OCI-M2 (cell line): Measurements from ENCODE around the gene SUGCT.
"Not testable (repeated sequence)": the region's sequence is repeated elsewhere in the genome, so short reads cannot be mapped to it uniquely, and the experiment has no call there.

Experiments
- DNase-seq: peaks from one replicate; lab custom pipeline; 2025; ENCODE audit not compliant: unreplicated experiment; lab: John Stamatoyannopoulos, UW

SUGCT gene

DNA sequence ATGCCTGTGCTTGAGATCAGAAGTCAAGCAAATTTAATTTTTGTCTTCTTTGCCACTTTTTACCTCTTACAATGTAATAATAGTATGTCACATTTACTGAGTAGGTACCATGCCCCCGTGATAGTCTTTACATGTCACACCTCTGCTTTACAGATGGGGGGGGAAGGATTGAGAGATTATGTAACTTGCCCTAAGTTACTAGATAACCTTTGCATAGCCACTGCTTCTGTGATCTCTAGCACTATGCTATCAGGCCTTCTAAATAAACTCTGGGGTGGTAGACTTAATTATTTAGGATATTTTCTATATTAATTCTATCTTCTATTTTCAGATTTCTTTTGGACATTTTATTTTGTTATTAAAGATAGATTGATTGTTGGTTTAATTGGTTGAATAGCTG is 514.4 kb downstream of the SUGCT start:
- DNase-seq, result no peak

DNA sequence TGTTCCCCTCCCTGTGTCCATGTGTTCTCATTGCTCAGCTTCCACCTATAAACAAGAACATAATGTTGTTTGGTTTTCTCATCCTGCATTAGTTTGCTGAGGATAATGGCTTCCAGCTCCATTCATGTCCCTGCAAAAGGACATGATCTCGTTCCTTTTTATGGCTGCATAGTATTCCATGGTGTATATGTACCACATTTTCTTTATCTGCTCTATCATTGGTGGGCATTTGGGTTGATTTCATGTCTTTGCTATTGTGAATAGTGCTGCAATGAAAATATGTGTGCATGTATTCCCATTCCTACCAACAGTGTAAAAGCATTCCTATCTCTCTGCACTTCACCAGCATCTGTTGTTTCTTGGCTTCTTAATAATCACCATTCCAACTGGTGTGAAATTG is 516.1 kb downstream of the SUGCT start:
- not testable (repeated sequence) for DNase-seq

DNA sequence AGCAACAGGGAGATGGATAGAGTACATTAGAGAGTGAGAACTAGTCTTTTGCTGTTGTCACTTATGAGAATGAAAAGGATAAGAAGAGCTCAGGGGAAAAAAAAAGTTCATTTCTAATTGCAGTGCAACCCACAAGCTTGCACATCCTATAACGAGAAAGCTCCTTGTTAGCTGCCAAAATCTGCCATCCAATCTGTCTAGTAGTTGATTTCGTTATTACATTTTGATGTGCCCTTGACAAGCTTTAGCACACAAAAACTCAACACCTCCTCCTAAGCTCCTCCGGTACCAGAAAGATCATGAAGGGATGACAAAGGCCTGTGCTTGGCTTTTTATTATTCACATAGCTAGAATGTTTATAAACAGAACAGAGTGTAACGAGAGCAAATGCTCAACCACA is 519.4 kb downstream of the SUGCT start:
- DNase-seq, result no peak

DNA sequence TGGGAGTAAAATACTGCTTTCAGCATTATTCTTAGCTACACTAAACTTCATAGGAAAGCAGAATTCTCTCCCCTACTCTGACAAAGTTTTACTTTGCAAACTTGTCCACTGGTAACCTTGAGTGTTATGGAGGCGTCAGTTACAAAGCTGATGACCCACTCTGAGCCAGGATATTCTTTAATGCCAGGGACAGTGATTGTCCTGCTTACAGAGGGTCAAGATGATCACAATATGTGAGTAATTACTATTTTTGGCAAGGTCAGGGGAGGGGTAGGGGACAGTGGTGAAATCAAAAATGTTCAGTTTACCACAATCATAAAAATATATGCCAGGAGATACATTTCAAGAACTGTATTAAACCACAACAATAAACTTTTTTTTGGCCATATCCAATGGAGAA is 520.6 kb downstream of the SUGCT start:
- DNase-seq, result no peak

DNA sequence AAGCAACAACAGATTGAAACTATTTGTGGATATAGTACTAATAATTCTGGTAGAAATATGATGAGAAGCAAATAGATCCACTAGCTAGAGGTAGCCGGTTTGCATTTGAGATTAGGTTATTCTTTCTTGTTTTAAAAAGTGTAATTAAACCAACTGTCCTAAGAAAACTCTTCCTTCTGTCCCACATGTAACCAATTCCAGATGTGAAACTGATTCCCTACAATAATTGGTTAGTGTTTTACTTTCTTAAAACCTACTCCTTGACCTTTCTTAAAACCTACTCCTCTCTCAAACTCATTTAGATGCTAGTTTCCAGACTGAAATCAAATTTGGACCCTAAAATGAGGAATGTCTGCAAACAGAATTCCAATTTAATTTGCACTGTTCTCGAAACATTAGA is 521.5 kb downstream of the SUGCT start:
- no peak for DNase-seq

DNA sequence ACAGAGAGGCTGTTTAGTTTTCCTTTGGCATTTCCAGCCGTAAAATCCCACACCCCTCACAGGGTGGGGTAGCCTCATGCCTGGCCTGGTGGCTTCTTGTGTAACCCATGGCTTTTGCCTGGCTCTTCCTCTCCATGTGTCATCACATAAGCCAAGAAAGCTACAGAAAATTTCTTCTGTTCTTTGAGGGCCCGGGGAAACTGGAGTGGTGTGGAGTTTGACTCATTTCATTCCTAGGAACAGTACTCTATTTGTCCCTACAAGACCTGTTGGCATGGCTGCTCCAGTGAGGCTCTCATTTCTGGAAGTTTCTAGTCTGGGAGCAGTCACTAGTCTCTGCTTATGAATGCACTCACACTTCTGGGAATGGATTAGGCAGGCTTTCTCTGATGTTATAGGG is 523.9 kb downstream of the SUGCT start:
- no peak for DNase-seq

DNA sequence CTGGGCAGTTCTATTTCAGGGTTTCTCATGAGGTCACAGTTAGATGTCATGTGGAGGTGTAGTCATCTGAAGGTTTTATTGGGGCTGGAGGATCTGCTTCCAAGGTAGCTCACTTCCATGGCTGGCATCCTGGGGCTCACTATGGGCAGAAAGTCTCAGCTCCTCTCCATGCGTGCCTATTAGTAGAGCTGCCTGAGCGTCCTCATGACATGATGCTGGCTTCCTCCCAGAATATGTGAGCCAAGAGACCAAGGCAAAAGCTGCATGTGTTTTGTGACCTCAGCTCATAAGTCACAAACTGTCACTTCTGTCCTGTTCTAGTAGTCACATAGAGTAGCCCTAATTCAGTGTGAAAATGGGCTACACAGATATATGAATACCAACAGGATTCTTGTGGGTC is 524.4 kb downstream of the SUGCT start:
- DNase-seq, result no peak

DNA sequence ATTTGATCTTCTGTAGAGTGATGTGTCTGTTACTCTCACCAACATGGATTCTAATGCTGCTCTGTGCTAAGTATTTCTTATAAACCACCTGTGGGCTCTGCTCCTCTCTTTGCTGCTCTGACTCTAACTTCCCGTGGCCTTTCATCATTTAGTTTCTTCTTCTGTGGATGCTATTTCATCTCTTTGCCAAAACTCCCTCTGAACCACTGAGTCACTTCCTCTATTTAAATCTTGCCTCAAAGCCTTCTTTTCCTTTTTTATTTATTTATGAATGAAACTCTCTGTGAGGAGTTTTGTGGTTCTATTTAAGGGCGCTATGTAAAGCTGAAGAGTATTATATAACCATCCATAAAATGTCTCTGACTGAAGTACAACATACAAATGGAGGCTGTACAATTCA is 538.5 kb downstream of the SUGCT start:
- DNase-seq, result no peak

DNA sequence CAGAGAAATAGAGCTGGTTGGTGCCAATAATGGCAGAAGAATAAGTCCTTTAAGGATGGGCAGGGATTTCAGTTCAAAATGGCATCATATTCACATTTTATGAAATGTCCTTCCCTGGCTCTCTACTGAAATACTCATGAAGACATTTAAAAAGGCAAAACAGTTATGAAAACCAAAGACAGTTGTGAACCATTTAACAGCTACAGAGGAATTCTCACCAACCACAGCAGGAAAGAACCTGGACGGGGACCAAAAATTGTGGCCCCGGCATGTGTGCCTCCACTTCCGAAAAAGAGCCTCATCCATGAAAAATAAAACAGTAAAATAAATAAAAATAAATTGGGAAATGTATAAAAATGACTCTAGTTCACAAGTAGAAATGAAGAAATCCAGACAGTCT is 539.5 kb downstream of the SUGCT start:
- DNase-seq, result no peak

DNA sequence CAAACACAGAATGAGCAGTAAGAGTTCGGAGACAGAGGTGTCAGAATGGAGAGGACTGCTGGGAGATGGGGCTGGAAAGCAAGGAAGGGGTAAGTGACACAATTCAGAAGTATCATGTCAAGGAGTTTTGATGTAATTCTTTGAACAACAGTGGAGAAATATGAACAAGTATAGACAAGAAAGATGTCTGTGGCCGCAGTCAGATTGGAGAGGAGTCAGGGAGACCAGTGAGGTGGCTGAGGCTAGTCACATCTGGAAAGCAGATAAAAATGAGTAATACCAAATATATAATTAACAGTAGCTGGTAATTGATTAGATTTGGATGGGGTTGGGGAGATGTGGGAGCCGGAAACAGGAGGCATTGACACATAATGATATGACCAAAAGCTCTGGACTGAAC is 540.9 kb downstream of the SUGCT start:
- DNase-seq, result no peak

DNA sequence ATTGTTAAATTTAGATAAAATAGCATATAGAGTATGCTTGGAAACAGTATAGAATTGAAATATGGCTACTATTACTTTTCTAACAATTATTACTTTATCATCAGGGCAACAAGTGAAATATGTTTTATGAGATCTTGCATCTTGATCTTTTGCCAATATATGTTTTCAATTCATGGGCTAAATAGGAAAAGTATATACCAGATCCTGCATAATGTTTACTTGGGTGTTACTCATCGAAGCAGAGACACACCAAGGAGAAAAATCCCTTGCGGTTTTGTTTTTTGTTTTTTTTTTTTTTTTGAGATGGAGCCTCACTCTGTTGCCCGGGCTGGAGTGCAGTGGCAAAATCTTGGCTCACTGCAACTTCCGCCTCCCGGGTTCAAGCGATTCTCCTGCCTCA is 541.4 kb downstream of the SUGCT start:
- no peak for DNase-seq

DNA sequence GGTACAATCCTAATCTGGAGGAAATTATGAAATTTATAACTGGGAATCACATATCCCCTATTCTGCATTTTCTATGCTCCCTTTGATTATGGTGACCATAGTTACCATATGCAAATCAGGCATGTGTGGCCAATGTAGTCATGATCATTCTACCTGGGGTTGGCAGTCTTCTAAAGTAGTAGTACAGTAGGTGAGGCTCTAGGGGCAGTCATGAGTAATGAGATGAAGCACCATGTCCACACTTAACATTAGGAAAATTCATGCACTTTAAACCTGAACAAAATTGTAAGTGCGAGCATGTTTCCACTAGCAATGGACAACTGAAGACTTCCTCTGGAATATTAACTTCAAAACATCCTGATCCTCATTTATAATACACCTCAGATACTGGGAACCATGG is 545.9 kb downstream of the SUGCT start:
- DNase-seq, result no peak

DNA sequence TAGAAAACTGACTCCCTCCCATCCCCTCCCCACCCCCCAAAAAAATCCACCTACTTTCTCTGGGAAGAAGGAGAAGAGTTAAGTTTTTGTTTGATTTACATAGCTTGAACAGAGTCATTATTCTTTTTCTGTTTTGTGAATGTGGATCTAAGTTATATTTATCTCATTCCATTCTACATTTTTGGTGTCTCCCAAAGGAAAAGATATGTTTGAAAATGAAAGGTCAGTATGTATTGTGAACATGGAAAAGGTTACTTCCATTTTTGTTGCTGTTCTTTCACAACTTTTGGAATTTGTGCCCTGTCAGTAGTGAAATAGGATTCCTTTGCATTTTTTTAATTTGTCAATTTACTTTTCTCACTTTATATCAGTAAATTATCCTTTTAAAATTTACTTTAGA is 547.9 kb downstream of the SUGCT start:
- DNase-seq, result no peak

DNA sequence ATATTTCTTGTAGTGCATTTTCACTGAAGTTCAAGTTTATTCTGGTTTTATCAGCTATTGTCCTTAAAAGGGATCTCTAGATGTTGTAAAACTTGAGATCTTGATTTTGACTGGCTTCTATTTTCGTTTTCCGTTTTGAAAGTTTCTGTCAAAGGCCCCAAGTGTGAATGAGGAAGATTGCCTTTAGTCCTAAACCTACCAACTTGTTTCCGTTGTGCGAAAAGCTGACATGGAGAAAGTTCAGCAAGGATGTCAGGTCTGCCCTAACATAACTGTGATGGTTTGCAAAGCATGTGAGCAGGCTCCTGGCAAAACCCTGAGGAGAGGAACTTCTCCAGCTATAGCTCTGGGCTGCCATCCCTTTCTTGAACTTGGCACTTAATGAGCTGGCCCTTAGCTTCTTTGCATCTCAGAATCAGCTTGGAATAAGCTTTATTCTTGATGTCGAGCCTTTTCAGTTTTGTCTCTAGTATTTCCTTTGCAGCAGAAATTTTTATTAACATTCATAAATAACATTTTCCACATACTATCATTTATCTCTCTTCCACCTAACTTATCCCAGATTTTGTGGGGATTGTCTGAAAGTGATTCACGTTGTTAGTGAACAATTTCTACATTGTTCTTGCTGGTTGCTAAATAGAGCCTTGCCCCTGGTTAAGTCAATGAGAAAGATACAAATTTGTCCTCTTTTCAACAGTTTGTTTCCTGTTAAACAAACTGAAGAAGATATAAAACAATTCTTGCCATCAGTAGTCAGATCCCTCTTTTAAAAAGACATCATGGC is 559.4 kb downstream of the SUGCT start:
- DNase-seq, result no peak

DNA sequence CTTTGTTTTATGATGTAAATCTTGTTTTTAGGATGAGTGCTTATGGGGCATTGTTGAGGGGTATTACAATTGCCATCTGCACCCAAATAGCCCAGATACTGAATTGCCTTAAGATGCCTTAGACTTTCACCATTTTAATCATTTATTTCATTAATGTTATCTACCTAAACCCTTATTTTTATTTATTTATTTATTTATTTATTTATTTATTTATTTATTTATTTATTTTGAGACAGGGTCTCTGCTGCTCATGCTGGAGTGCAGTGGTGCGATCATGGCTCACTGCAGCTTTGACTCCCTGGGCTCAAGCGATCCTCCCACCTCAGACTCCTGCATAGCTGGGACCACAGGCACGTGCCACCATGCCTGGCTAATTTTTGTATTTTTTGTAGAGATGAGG is 560.2 kb downstream of the SUGCT start:
- no peak for DNase-seq

DNA sequence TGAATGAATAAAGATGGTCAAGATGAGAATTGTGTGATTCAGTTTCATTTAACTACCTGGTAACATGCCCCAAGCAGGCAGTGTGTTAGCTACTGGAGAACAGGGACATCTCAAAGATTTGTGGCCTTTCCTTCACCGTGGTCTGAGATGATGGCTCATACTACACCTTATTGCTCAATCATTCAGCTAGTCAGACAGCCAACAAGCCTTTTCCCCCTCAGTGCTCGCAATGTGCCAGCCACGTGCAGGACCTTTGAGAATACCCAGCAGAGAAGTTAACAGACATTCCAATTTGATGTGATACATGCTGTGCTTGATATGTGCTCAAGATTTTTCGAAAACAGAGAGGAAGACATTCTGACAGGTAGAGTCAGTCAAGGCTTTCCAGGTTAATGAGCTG is 562.8 kb downstream of the SUGCT start:
- DNase-seq, result no peak

DNA sequence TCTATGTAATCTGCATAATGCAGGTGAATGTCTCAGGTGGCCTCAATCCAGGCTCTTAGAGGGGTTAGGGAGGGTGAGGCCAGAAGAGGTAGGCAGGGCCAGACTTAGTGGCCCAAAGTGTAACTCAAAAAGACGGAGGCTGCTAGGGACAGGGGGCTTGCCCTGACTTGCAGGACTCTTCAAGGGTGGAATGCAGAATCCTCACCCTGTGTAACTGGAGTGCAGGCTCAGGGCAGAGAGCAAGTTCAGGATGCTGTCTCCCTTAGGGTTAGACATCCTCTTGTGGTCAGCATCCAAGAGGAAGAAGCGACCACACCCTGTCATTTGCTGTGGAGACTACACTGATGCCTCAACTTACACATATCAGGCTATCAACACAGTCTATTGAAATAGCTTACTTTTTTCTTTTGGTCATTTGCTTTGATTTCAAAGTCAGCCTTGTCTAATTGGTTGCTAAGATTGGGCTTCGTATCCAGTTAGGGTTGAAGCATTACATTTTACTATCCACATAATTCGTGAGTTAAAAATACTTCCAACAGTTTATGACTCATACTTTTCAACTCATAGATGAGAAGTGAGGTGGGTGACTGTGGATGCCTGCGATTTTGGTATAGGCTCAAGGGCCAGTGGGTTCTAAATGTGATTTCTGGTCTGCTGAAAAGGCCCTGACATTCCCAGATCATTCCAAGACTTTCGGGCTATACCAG is 563.6 kb downstream of the SUGCT start:
- DNase-seq, result no peak

DNA sequence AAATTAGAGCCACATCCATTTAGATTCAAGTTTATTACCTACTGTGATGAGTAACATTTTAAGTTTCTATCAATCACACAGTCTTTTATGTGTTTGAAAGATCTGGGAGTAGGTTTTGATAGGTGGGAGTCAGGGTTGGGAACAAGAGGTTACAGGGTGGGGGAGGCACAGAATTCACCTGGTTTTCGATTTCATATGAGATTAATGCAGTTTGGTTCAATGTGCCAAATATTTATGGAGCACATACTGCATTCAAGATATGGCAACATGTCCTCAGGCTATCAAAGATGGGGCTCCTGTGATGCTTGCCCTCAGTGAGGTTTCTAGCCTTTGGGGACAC is 564.1 kb downstream of the SUGCT start:
- no peak for DNase-seq

DNA sequence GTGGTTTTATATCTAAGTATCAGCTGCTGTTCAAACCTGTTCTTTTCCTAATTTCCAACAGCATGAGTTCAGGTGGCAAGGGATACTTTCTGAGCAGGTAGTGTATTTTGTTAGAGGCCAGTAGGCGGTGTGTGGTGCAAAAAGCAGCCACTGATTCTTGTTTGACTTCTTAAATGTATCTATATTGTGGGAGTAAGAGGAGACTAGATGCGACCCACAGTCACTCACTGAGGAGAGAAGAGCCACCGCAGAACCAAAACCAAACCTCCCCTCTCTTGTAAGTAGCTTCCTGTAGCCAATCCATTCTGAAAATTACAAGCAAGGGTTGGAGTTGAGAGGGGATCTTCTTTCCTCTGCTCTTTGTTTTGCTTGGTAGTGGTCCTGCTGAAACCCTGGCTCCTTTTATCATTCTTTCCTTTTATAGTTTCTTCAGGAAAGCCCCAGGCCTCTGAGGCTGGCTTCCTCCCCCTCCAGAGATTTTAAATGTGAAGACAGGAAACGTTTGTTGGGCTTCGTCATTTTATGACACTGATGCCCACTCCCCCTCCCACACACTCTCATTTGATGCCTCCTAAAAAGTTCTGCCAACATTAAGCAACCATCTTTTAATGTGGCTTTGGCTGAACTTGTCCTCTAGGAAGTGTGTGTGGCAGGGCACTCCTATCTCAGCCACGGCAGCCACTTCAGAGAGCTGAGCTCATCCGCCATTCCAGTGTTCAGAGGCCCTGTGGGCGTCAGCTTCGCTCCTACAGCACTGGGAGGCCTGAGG is 566.0 kb downstream of the SUGCT start:
- no peak for DNase-seq

DNA sequence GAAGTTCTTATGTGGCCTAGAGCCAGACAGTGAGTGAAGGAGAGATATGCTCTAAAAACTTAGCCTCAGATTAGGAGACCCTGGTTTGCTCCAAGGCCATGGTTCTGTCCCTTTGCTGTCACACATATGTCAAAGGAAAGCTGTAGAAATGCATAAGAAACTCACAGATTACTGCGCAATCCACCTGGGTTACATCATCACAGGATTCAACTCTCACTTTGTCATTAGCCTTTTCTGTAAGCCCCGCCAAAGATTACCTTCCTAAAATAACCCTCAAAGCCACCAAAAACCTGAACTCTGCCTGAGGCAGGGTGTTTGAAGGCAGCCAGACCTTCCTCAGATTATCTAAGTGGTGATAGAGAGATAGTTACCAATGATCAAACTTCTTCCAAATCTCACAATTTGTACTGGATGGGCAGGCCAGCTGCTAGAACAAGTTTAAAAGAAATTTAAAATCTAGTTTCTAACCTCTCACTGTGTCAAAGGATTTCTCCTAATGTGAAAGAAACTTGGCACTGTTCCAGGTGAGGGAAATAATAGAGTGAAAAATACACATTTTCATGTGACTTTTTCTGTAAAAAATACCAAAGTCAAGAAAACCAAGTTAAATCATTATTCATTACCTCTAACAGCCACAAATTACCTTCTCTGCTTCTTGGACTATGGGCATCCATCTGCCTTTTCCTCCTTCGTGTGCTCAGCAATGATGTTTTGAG is 567.2 kb downstream of the SUGCT start:
- no peak for DNase-seq

DNA sequence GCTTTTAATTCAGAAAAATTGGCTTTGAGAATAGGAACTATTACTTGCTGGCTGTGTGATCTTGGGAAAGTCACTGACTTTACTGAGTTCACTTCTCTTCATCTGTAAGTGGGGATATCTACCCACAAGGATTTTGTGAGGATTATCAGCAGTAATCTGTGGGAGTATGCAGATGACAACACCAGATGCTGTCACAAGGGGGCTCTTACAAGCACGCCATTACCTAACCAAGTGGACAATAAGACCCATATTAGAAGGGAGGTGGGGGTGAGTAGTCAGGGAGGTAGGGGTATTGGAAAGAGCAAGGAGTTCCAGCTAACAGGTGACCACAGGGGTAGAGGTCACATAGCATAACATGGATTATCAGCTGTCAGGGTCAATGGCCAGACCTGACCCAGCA is 569.4 kb downstream of the SUGCT start:
- DNase-seq, result no peak

DNA sequence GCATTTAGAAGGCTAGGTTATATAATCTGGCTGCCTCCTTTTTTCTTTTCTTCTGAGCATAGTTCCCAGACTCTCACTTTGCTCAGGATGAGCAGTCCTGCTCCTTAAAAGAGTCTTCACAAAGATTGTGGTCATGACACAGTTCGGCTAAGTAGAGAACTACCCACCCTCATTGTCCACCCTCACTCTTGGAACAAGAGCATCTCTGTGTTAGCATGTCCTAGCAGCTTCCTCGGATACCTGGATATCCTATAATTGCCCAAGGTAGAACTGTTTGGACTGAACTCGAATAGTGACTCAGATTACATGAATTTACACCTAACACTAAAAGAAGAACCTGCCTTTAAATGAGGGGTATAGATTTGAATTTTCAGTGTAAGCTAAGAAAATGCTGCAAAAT is 572.0 kb downstream of the SUGCT start:
- DNase-seq, result no peak
